ENCODE measurements around the gene OXSM. TPM values are rescaled to one million over a fixed set of nuclear protein-coding genes. Genes with fewer than 3 reads are reported as not detected.
A peak's percentile ranks its signal among the peaks of the same experiment; 100 is the strongest.

OXSM gene
- polyA plus RNA-seq, 1 experiment = 19.7 TPM

- Histone ChIP-seq H3K4me3 (ENCODE audit: low read depth, low read length) (no peak overlapping the region), H3K27ac (ENCODE audit: low read depth, low read length) (no peak overlapping the region), H3K27me3 (ENCODE audit: control insufficient read depth, insufficient read depth, low read length) (no peaks in the 10 kb centered on the region), H3K9me3 (ENCODE audit: control insufficient read depth, insufficient read depth, low read length) (peaks cover 3% of the 10 kb centered on the region; the same call in 1 of the 2 replicates)
- POLR2A ChIA-PET = no interaction called here
- TF ChIP-seq CTCF (IDR thresholded peaks at IDR 0.05; ENCODE audit: low read depth, low read length) = no peak
- CTCF ChIA-PET = no interaction called here
- DNase-seq (ENCODE audit: low read depth, low spot score) = no peak
These were observed 9.3 kb upstream of the OXSM start for GRCh38 chr3:25780618-25781017.

- no peak for DNase-seq (ENCODE audit: low read depth, low spot score)
- ChIA-PET CTCF (no interaction called here), POLR2A (no interaction called here)
- Histone ChIP-seq H3K9me3 (ENCODE audit: control insufficient read depth, insufficient read depth, low read length) (peaks cover 3% of the 10 kb centered on the region; the same call in 1 of the 2 replicates), H3K27ac (ENCODE audit: low read depth, low read length) (no peak overlapping the region), H3K4me3 (ENCODE audit: low read depth, low read length) (no peak overlapping the region), H3K27me3 (ENCODE audit: control insufficient read depth, insufficient read depth, low read length) (no peaks in the 10 kb centered on the region)
- TF ChIP-seq CTCF (IDR thresholded peaks at IDR 0.05; ENCODE audit: low read depth, low read length) = no peak
These were observed 8.6 kb upstream of the OXSM start for GRCh38 chr3:25781145-25781757.

GRCh38 chr3:25781758-25782594 lies 7.9 kb upstream of the OXSM start:
- peak overlapping the region; percentile 84 for H3K4me3 ChIP-seq (ENCODE audit: low read depth, low read length)
- H3K27ac ChIP-seq (ENCODE audit: low read depth, low read length) = no peak overlapping the region
- no peak for DNase-seq (ENCODE audit: low read depth, low spot score)
- CTCF ChIA-PET = no interaction called here
- POLR2A ChIA-PET = no interaction called here
- no peak for TF ChIP-seq CTCF (IDR thresholded peaks at IDR 0.05; ENCODE audit: low read depth, low read length)
- no peaks in the 10 kb centered on the region for H3K27me3 ChIP-seq (ENCODE audit: control insufficient read depth, insufficient read depth, low read length)
- peaks cover 3% of the 10 kb centered on the region; the same call in 1 of the 2 replicates for H3K9me3 ChIP-seq (ENCODE audit: control insufficient read depth, insufficient read depth, low read length)

GRCh38 chr3:25782636-25782937 lies 7.3 kb upstream of the OXSM start:
- Histone ChIP-seq H3K27ac (ENCODE audit: low read depth, low read length) (peak overlapping the region; percentile 55), H3K9me3 (ENCODE audit: control insufficient read depth, insufficient read depth, low read length) (peaks cover 3% of the 10 kb centered on the region; the same call in 1 of the 2 replicates), H3K27me3 (ENCODE audit: control insufficient read depth, insufficient read depth, low read length) (no peaks in the 10 kb centered on the region), H3K4me3 (ENCODE audit: low read depth, low read length) (peak overlapping the region; percentile 84)
- ChIA-PET CTCF (interaction anchor here (0.6 to 1.5 kb wide), 3 partner anchors 11 to 134 kb away, joined by 3 to 8 read pairs (median 4); no protein-coding TSS in a partner anchor), POLR2A (interaction anchor here (0.9 to 1.7 kb wide), 4 partner anchors 38 to 121 kb away, joined by 3 to 11 read pairs (median 8); no protein-coding TSS in a partner anchor)
- TF ChIP-seq CTCF (IDR thresholded peaks at IDR 0.05; ENCODE audit: low read depth, low read length) = no peak
- DNase-seq (ENCODE audit: low read depth, low spot score) = no peak
